HL-60 (cell line): ENCODE data around the gene SH3D19.

Experiments
- GABPA ChIP-seq: IDR thresholded peaks from 2 replicates; pipeline ENCODE4 v1.6.1; 2012; ENCODE audit warnings: low read depth
- POLR2AphosphoS5 ChIP-seq: IDR thresholded peaks from 2 replicates; pipeline ENCODE4 v1.6.1; 2012; ENCODE audit warnings: low read depth
- TF ChIP-seq, protein P1 (sequence below): IDR thresholded peaks from one replicate; pipeline ENCODE4 v1.5.1; 2011; ENCODE audit warnings: low read length, control low read depth, inconsistent platforms; ENCODE audit not compliant: insufficient read depth
- TF ChIP-seq, protein P2 (sequence below): IDR thresholded peaks from 2 replicates; pipeline ENCODE4 v1.6.1; 2012; ENCODE audit warnings: low read depth; ENCODE audit not compliant: insufficient replicate concordance

DNA sequence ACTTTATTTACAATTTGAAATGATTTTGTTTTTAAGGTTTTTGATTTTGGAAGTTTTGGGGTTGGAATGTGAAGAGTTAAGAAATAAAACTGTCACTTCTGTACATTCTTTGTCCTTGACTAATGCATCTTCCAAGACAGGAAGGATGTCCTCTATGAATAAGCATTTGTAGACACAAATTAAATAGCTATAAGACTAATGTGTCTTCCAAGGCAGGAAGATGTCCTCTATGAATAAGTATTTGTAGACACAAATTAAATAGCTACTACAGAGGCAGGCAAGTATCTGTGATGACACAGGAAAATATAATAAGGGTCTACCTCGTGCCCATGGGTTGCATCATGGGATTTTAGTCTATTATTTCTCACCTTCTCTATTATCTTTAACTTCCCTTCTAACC, 33.9 kb downstream of the SH3D19 start:
- TF ChIP-seq, protein P1, sequence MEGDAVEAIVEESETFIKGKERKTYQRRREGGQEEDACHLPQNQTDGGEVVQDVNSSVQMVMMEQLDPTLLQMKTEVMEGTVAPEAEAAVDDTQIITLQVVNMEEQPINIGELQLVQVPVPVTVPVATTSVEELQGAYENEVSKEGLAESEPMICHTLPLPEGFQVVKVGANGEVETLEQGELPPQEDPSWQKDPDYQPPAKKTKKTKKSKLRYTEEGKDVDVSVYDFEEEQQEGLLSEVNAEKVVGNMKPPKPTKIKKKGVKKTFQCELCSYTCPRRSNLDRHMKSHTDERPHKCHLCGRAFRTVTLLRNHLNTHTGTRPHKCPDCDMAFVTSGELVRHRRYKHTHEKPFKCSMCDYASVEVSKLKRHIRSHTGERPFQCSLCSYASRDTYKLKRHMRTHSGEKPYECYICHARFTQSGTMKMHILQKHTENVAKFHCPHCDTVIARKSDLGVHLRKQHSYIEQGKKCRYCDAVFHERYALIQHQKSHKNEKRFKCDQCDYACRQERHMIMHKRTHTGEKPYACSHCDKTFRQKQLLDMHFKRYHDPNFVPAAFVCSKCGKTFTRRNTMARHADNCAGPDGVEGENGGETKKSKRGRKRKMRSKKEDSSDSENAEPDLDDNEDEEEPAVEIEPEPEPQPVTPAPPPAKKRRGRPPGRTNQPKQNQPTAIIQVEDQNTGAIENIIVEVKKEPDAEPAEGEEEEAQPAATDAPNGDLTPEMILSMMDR: no peak
- TF ChIP-seq POLR2AphosphoS5 (no peak), GABPA (no peak)
- TF ChIP-seq, protein P2, sequence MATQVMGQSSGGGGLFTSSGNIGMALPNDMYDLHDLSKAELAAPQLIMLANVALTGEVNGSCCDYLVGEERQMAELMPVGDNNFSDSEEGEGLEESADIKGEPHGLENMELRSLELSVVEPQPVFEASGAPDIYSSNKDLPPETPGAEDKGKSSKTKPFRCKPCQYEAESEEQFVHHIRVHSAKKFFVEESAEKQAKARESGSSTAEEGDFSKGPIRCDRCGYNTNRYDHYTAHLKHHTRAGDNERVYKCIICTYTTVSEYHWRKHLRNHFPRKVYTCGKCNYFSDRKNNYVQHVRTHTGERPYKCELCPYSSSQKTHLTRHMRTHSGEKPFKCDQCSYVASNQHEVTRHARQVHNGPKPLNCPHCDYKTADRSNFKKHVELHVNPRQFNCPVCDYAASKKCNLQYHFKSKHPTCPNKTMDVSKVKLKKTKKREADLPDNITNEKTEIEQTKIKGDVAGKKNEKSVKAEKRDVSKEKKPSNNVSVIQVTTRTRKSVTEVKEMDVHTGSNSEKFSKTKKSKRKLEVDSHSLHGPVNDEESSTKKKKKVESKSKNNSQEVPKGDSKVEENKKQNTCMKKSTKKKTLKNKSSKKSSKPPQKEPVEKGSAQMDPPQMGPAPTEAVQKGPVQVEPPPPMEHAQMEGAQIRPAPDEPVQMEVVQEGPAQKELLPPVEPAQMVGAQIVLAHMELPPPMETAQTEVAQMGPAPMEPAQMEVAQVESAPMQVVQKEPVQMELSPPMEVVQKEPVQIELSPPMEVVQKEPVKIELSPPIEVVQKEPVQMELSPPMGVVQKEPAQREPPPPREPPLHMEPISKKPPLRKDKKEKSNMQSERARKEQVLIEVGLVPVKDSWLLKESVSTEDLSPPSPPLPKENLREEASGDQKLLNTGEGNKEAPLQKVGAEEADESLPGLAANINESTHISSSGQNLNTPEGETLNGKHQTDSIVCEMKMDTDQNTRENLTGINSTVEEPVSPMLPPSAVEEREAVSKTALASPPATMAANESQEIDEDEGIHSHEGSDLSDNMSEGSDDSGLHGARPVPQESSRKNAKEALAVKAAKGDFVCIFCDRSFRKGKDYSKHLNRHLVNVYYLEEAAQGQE: no peak
